GM19455 (cell line): ENCODE data around the gene PILRA.
"Not testable (repeated sequence)": the region's sequence is repeated elsewhere in the genome, so short reads cannot be mapped to it uniquely, and the experiment has no call there.

Source experiments
- ATAC-seq: cut with Tn5 transposase; IDR thresholded peaks from one replicate; pipeline ENCODE4 v1.9.1; 2021; ENCODE audit not compliant: unreplicated experiment

PILRA gene

DNA sequence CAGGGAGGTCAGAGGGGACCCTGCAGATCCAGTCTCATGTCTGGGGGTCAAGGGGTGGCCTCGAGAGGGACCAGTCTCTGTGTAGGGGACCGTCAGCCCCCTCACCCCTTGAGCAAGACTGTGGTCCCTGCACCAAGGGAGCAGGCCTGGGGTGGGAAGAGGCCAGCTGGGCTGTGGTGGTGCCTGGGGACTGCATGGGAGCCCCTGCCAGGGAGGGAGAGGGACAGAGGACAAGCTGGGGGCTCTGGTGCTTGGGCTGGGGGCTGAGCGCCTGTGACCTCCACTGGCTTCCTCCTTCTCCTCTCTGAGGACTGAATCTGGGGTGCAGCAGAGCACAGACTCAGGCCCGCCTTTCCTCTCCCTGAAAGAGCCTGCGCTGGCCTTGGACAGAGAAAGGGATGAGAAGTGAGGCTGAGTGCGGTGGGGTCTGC lies 16.1 kb upstream of the PILRA start:
- ATAC-seq, result no peak

DNA sequence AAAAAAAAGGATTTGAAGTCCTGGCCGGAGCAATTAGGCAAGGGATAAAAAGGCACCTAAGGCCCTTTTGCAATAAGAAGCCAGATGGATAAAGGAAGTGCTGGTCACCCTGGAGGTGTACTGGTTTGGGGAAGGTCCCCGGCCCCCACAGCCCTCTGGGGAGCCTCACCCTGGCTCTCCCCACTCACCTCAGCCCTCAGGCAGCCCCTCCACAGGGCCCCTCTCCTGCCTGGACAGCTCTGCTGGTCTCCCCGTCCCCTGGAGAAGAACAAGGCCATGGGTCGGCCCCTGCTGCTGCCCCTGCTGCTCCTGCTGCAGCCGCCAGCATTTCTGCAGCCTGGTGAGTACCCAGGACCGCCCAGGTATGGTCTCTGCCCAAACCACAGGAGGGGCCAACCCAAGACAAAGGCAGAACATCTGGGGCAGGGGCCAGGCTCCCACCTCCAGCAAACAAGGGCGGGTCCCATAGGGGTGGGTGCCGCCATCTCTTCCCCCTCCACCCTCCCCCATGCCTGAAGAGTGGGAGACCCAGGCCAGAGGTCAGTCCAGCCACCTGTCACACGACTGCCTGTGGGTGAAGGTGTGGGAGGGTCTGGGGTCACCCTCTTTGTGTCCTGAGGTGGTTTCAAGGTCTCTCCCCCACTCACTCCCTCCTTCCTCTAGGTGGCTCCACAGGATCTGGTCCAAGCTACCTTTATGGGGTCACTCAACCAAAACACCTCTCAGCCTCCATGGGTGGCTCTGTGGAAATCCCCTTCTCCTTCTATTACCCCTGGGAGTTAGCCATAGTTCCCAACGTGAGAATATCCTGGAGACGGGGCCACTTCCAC lies 15.0 kb upstream of the PILRA start, which contains the start of gene PILRB:
Gene PILRB, plus strand, starts transcription at position 91 of the 830 bp plus-strand sequence. Its CDS starts 186 bp downstream, at position 277.
- no peak for ATAC-seq

- no peak for ATAC-seq
These were observed 14.5 kb upstream of the PILRA start for GRCh38 chr7:100358857-100359212.

- ATAC-seq, result no peak
These were observed 13.0 kb upstream of the PILRA start for GRCh38 chr7:100360135-100360854.

DNA sequence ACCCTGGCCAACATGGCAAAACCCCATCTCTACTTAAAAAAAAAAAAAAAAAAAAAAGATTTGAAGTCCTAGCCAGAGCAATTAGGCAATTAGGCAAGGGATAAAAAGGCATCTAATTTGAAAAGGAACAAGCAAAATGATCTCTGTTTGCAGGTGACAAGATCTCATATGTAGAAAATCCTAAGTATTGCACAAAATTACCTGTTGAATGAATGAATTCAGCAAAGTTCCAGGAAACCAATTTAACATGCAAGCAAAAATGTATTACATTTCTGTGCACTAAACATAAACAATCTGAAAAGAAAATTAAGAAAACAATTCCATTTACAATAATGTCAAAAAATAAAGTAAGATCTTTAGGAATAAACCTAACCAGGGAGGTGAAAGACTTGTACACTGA lies 10.2 kb upstream of the PILRA start:
- no peak for ATAC-seq

DNA sequence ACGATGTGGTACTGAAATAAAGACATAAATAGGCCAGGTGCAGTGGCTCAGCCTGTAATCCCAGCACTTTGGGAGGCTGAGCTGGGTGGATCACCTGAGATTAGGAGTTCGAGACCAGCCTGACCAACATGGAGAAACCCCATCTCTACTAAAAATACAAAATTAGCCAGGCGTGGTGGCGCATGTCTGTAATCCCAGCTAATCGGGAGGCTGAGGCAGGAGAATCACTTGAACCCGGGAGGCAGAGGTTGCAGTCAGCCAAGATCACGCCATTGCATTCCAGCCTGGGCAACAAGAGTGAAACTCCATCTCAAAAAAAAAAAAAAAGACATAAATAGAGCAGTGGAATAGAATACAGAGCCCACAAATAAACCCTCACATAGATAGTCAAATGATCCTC lies 9.5 kb upstream of the PILRA start:
- not testable (repeated sequence) for ATAC-seq

- no peak for ATAC-seq
These were observed 8.8 kb upstream of the PILRA start for GRCh38 chr7:100364480-100364879.

GRCh38 chr7:100365998-100366367 lies 7.3 kb upstream of the PILRA start:
- ATAC-seq, result not testable (repeated sequence)

DNA sequence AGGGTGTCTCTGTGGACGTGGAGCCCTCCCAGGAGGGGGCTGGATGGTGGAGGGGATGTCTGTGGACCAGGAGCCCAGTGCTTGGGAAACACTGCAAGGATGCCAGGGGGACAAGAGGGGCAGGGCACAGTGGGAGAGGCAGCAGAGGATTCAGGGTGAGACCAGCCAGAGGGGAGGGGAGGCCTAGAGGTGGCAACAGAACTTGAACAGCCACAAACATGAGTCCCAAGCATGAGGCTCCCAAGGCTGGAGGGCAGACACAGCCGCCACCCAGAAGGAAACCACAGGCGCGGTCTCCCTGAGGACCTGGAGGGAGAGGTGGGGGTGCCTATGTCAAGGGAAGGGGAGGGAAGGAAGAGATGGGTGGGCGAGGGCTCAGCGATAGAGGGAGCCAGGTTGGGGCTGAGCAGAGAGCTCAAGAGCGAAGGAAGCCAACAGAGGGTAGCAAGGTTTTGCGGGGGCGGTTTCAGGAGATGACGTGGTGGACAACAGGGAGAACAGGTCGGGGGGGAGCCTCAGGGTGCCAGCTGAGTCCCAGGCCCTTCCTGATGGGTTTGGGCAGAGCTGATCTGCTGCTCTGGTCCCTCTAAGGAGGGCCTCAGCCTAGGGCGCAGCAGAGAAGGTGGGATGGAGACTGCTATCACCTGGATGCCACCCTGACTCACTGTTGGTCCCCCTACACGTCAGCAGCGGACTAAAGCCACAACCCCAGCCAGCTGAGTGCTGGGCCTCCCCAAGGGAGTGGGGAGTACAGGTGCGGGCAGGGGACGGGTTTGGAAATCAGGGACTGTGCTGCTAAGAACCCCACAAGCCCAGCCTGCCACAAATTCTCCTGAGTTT lies 6.7 kb upstream of the PILRA start:
- no peak for ATAC-seq

GRCh38 chr7:100367251-100367620 lies 6.1 kb upstream of the PILRA start:
- no peak for ATAC-seq

DNA sequence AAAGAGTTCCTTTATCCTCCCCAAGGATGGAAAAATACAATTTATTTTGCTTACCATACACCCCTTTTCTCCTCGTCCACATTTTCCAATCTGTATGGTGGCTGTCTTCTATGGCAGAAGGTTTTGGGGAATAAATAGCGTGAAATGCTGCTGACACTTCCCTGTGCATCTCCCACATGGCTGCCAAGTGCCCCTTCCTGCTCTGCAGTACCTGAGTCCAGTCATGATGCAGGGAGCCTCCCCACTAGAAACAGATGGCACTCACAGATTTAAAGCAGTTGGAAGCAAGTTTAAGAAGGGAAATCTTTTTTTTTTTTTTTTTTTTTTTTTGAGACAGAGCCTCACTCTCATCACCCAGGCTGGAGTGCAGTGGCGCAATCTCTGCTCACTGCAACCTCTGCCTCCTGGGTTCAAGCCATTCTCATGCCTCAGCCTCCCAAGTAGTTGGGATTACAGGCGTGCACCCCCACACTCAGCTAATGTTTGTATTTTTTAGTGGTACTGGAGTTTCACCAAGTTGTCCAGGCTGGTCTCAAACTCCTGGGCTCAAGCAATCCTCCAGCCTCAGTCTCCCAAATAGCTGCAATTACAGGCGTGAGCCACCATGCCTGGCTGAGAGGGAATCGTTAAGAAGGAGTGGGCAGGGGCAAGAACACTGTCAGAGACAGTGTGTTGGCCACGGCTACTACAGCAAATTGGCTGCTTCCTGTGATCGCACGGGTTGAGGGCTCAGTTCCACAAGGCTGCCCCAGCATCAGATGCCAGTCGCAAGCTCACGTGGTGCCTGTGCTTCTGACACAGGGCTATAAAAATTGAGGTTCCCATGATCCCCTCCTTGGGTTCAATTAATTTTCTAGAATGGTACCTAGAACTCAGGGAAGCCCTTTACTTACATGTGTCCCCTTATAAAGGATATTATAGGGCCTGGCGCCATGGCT lies 5.3 kb upstream of the PILRA start:
- no peak for ATAC-seq

DNA sequence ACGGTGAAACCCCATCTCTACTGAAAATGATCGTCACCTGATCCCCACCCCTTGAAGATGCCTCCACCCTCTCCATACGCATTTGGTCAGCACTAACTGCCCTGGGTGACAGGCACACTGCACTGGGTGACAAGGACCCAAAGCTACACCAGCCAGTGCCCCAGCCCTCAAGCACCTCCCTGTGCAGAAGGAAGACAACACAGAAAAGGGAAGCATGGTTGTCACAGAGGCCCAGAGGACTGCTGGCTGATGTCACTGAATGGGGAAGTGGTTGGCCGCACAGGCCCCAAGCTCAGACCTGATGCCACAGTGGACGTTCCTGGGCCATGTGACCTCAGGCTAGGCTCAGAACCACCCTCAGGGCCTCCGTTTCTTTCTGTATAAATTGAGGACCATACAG lies 4.2 kb upstream of the PILRA start:
- peak; percentile 55 for ATAC-seq

GRCh38 chr7:100370303-100370702 lies 3.0 kb upstream of the PILRA start:
- ATAC-seq, result no peak

- no peak for ATAC-seq
These were observed 2.5 kb upstream of the PILRA start for GRCh38 chr7:100370746-100371145.

DNA sequence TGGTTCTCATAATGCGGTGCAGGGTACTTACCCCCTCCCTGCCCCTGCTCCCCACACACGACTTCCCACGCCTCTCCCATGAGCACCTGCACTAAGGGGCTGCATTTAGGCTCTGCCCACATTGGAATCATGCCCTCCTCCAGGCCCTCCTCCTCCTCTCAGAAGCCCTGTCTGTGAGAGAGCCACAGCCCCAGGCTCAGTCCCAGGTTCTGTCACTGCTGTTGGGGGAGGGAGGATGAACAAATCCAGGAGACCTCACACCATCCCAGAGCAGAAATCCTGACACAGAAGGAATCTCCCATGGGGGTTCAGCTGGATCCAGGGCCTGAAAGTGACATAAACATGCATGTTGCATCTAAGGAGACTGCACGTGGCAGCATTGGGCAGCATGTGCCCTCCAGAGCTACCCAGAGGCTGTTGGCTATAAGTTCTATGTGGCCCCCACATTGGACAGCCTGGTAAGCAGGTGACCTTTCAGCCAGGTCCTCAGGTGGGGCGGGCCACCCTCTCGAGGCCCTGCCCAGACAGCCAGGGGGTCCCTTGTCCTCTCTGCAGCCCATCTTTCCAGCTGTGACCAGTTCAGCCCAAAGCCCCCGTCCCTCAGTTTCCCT lies 1.6 kb upstream of the PILRA start:
- no peak for ATAC-seq

GRCh38 chr7:100372256-100372655 lies 1.0 kb upstream of the PILRA start:
- no peak for ATAC-seq

- no peak for ATAC-seq
These were observed 593 bp upstream of the PILRA start for GRCh38 chr7:100372694-100373093.

- ATAC-seq, result not testable (repeated sequence)
These were observed 747 bp downstream of the PILRA start for GRCh38 chr7:100373870-100374598.

DNA sequence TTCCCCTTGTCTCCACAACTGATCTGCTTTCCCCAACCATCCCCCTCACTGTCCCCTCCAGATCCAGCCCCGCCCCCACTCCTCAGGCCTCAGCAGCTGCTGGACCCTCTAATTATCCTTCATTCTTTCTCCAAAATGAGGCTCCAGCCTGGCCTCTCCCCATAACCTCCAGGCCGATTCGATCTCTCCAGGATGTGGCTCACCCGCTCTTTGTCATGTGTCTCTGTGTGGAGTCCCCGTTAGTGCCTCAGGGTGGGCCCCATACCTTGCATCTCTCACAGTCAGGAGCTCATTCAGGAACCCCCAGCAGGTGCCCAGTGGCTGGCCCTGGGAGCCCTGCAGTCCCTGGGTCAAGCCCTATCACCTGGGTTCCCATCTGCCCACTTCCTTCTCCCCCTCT lies 1.3 kb downstream of the PILRA start:
- no peak for ATAC-seq
